ENCODE data around the gene CNST.

DNA sequence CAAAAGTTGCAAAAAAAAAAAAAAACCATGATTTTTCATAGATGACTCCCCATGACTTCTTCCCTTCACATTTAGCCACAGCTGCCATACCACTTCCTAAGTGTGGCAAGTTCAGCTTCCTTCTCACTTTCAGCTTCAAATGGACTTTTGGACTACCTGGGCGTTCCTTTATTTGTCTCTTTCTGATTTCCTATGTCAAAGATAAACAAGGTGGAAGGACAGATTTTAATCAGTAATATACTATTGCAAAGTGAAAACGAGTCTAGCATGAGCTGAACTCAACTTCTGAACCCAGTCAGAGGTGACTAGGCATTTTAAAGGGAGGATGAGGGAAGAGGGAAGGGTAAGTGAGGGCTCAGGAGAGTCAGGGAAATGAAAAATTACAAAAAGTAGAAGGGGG is 143.6 kb downstream of the CNST start:
- TF ChIP-seq, protein P1, sequence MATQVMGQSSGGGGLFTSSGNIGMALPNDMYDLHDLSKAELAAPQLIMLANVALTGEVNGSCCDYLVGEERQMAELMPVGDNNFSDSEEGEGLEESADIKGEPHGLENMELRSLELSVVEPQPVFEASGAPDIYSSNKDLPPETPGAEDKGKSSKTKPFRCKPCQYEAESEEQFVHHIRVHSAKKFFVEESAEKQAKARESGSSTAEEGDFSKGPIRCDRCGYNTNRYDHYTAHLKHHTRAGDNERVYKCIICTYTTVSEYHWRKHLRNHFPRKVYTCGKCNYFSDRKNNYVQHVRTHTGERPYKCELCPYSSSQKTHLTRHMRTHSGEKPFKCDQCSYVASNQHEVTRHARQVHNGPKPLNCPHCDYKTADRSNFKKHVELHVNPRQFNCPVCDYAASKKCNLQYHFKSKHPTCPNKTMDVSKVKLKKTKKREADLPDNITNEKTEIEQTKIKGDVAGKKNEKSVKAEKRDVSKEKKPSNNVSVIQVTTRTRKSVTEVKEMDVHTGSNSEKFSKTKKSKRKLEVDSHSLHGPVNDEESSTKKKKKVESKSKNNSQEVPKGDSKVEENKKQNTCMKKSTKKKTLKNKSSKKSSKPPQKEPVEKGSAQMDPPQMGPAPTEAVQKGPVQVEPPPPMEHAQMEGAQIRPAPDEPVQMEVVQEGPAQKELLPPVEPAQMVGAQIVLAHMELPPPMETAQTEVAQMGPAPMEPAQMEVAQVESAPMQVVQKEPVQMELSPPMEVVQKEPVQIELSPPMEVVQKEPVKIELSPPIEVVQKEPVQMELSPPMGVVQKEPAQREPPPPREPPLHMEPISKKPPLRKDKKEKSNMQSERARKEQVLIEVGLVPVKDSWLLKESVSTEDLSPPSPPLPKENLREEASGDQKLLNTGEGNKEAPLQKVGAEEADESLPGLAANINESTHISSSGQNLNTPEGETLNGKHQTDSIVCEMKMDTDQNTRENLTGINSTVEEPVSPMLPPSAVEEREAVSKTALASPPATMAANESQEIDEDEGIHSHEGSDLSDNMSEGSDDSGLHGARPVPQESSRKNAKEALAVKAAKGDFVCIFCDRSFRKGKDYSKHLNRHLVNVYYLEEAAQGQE (IDR thresholded peaks at IDR 0.05; ENCODE audit: low read depth): no peak
- TF ChIP-seq, protein P2, sequence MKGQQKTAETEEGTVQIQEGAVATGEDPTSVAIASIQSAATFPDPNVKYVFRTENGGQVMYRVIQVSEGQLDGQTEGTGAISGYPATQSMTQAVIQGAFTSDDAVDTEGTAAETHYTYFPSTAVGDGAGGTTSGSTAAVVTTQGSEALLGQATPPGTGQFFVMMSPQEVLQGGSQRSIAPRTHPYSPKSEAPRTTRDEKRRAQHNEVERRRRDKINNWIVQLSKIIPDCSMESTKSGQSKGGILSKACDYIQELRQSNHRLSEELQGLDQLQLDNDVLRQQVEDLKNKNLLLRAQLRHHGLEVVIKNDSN (IDR thresholded peaks at IDR 0.05): no peak
- no peak for TF ChIP-seq CEBPB (IDR thresholded peaks at IDR 0.05)
- no peak for TF ChIP-seq TCF12 (IDR thresholded peaks at IDR 0.05; ENCODE audit: low read depth)
- no peak for TF ChIP-seq RAD21 (IDR thresholded peaks at IDR 0.05; ENCODE audit: low read depth)
